H7 (cell line): ENCODE measurements around the gene ATG14. TPM values are rescaled to one million over a fixed set of nuclear protein-coding genes. Genes with fewer than 3 reads are reported as not detected.

ENCODE experiments used
- DNase-seq: peaks from one replicate; pipeline ENCODE4 v3.0.0; 2012
- H3K27me3 ChIP-seq: 2 replicates; pipeline ENCODE4 v1.6.0; 2011; ENCODE audit warnings: mild to moderate bottlenecking, low read length; ENCODE audit not compliant: control insufficient read depth, insufficient read depth
- H3K36me3 ChIP-seq: replicated peaks from 2 replicates; pipeline ENCODE4 v1.5.1; 2011; ENCODE audit warnings: low read length; ENCODE audit not compliant: control insufficient read depth, insufficient read depth
- H3K4me3 ChIP-seq: 2 replicates; pipeline ENCODE4 v1.5.1; 2011; ENCODE audit warnings: low read depth, mild to moderate bottlenecking, control low read depth, low read length, moderate library complexity; ENCODE audit not compliant: insufficient read depth
- total RNA-seq: library from RNA; depleted of rRNA; stranded (reverse); fragments of >200 nt; shearing (Covaris generic); gene quantifications from 2 replicates; pipeline ENCODE4 v1.2.3, GENCODE V29; 2014

Gene ATG14
- total RNA-seq, 1 experiment from 2014 or later: 9.6 TPM

GRCh38 chr14:55418411-55418810 lies 6.8 kb upstream of the ATG14 start:
- DNase-seq: no peak
- no peak overlapping the region for H3K4me3 ChIP-seq
- no peaks in the 10 kb centered on the region for H3K36me3 ChIP-seq
- H3K27me3 ChIP-seq: no peaks in the 10 kb centered on the region

DNA sequence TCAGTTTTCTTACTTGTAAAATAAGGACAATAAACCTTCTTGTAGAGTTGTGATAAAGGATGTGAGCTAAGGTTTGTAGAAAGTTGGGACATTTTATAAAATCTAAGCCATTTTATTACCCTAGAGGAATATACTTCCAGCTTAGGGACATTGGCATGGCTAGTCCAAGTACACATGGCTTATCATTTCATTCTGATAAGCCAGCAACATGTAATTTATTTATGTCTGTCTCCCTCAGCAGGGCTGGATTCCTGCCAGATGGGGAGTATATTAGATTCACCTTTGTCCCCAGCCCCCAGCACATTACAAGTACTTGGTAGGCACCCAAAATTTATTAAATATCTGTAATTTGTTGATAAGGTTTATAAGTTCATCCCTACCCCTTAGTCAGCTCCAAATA lies 6.3 kb upstream of the ATG14 start:
- Histone ChIP-seq H3K4me3 (no peak overlapping the region), H3K27me3 (no peaks in the 10 kb centered on the region), H3K36me3 (no peaks in the 10 kb centered on the region)
- DNase-seq: no peak

- peak; percentile 54 for DNase-seq
- Histone ChIP-seq H3K4me3 (no peak overlapping the region), H3K36me3 (no peaks in the 10 kb centered on the region), H3K27me3 (no peaks in the 10 kb centered on the region)
These were observed 5.2 kb upstream of the ATG14 start for GRCh38 chr14:55416866-55417265.

DNA sequence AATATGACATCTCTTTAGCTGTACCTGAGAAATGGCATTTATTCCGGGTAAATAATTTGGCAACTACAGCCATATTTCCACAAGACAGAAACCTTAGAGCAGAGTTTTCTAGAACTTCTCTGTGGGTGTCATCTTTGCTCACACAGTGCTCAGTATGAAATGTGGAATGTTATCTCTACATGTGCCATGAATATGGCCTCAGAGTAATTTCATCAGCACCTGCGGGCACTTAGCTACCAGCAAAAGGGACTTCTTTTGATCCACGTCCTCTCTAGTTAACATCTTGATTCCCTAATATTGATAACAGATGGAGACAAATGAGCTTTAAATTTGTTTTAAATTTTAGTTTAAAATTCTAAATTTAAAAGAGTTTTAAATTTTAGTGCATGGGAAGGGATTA lies 2.9 kb upstream of the ATG14 start:
- Histone ChIP-seq H3K27me3 (no peaks in the 10 kb centered on the region), H3K4me3 (no peak overlapping the region), H3K36me3 (no peaks in the 10 kb centered on the region)
- no peak for DNase-seq

DNA sequence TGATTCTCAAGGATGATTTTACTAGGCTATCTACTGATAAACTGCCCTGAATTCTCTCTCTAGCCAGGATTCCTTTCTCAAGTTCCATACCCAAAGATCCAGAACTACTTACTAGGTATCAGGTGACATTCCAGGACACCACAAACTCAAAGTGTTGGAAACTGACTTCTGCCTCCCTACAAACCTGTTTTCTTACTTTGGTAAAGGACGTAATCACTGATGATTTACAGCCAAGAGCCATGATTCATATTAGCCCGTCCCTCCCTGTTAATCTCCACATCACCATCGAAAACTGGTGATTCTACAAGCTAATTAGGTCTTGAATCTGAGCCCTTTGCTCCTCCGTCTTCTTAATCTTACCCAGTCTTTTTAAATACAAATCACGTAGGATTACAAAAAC lies 1.0 kb upstream of the ATG14 start:
- H3K4me3 ChIP-seq: no peak overlapping the region
- no peaks in the 10 kb centered on the region for H3K36me3 ChIP-seq
- no peak for DNase-seq
- H3K27me3 ChIP-seq: no peaks in the 10 kb centered on the region

DNA sequence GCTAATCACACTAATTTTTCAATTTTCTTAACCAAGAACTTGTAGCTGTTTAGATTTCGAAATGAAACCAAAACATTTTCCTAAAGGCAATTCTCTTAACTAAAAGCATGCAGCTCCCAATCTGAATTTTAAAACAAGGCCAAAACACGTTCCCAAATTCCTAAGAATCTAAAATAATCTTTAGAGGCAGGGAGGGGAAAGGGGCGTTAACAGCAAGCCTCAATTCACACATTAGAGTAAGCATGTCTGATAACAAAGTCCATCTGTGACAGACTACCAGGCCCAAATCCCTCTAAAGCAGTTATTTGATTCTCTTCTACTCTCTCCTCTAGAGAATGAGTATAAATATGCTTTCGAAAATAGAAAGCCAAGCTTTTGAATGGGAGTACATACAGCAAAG lies 754 bp downstream of the ATG14 start:
- H3K4me3 ChIP-seq: peak overlapping the region; percentile 90
- H3K36me3 ChIP-seq: no peaks in the 10 kb centered on the region
- DNase-seq: no peak
- no peaks in the 10 kb centered on the region for H3K27me3 ChIP-seq

- Histone ChIP-seq H3K27me3 (no peaks in the 10 kb centered on the region), H3K36me3 (no peaks in the 10 kb centered on the region), H3K4me3 (no peak overlapping the region)
- no peak for DNase-seq
These were observed 7.3 kb downstream of the ATG14 start for GRCh38 chr14:55404173-55404854.

GRCh38 chr14:55401751-55402150 lies 9.9 kb downstream of the ATG14 start:
- no peak overlapping the region for H3K4me3 ChIP-seq
- no peak for DNase-seq
- H3K27me3 ChIP-seq: no peaks in the 10 kb centered on the region
- no peaks in the 10 kb centered on the region for H3K36me3 ChIP-seq

- no peaks in the 10 kb centered on the region for H3K27me3 ChIP-seq
- no peak for DNase-seq
- H3K36me3 ChIP-seq: no peaks in the 10 kb centered on the region
- no peak overlapping the region for H3K4me3 ChIP-seq
These were observed 11.8 kb downstream of the ATG14 start for GRCh38 chr14:55399852-55400251.

DNA sequence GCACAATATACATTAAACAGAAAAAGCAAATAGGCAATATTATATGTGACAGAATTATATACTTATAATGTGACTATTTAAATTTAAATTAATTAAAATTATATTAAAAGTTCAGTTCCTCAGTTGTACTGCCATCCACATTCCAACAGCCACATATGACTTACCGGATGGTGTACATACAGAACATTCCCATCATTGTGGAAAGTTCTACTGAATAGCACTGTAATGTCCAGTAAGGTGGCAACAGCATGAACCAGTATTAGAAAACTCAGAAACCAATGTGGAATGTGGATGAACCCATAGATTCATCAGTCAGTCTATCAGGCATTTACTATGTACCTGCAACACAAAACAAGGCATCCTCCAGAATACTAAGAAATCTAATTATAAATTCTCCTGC lies 12.4 kb downstream of the ATG14 start:
- H3K27me3 ChIP-seq: no peaks in the 10 kb centered on the region
- H3K36me3 ChIP-seq: no peaks in the 10 kb centered on the region
- no peak overlapping the region for H3K4me3 ChIP-seq
- no peak for DNase-seq

GRCh38 chr14:55398679-55399078 lies 13.0 kb downstream of the ATG14 start:
- no peaks in the 10 kb centered on the region for H3K27me3 ChIP-seq
- H3K4me3 ChIP-seq: no peak overlapping the region
- no peaks in the 10 kb centered on the region for H3K36me3 ChIP-seq
- no peak for DNase-seq

DNA sequence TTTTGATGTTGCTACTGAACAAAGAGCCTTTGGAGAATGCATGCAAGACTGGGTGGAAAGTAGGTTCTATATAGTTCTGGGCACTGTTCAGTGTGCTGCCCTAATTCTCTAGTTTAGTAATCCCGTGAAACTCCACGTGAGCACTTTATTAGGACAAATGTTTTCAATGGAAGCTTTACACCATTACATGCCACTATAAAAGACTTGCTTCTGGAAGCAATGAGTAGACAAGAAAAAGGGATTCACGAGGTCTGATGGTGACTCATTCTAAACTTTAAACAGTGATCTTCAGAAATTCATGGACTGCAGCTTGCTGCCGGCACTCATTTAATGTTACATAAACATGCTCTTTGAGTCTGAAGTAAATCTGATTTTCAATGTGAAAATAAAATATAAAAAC lies 22.3 kb downstream of the ATG14 start:
- H3K36me3 ChIP-seq: no peaks in the 10 kb centered on the region
- no peak overlapping the region for H3K4me3 ChIP-seq
- no peaks in the 10 kb centered on the region for H3K27me3 ChIP-seq
- no peak for DNase-seq

DNA sequence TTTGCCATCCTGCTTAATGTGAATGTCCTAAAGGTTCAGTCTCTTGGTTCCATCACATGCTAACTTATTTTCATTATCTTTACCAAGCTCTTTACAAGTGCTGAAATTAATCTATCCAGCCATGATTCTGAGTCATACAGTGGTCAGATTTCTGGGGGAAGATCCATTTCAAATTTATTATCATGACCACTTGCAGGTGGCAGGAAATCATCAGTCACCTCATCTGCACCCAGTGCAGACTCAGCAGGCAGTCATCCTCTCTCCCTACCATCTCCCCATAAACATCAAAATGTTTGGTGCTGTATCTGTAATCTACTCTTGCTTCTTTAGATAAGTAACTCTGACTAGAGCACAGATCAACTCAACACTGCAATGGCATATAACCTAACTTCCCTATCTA lies 23.5 kb downstream of the ATG14 start:
- Histone ChIP-seq H3K36me3 (no peaks in the 10 kb centered on the region), H3K4me3 (no peak overlapping the region), H3K27me3 (no peaks in the 10 kb centered on the region)
- DNase-seq: no peak

GRCh38 chr14:55387121-55387520 lies 24.5 kb downstream of the ATG14 start:
- DNase-seq: no peak
- H3K36me3 ChIP-seq: no peaks in the 10 kb centered on the region
- no peak overlapping the region for H3K4me3 ChIP-seq
- H3K27me3 ChIP-seq: no peaks in the 10 kb centered on the region

DNA sequence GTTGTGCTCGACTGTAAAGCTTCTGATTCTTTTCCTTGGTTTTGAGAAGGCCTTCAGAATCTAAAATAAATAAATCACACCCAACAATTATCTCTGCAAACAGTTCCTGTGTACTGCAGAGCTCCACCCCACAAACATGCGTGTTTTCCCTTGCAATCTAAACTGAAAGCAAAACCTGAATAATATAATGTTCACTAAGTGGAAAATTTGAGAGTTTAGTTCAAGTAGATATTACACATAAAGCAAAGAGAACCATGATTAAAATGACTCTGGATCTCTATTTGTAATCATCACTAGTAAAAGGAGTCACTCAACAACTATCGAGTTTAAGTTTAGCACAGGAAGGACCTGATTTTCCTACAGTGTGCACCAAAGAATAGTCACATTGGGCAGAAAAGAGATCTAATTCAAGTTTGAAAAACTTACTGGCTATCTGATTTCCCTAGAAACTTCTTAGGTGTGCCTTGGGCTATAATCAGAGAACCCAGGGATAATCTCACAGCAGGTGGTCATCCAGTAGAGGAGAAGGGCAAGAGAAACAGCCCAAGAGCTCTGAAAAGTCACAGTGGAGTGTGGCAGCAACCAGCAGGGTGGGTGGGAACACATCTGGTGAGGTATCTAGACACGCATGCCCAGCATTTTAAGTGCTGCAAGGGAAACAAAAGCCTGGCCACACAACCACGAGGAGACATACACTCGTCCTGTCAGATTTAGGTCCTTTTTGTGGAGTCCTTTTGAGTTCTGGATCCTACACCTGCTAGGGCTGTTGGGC lies 25.4 kb downstream of the ATG14 start:
- Histone ChIP-seq H3K4me3 (no peak overlapping the region), H3K36me3 (peaks cover 2% of the 10 kb centered on the region; the same call in 1 of the 2 replicates), H3K27me3 (no peaks in the 10 kb centered on the region)
- DNase-seq: no peak
